Measurements from ENCODE around the gene LETM1.

DNA sequence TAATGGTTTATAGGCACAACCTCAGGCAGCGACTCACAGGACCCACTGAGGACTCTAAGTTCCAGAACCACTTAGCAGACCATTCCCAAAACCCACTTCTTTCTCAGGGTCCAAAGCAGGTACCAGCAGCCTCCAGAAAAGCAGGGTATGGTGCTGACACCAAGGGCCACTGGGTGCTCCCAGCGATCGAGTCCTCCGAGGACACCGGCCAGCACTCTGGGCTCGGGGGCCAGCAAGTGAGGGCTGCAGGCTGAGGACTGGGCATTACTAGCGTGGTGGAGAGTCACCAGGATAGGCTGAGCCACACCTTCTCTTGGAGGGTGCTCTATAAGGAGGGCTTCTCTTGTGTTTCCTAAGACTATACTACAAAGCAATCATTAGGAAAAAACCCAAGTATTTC lies 19.3 kb downstream of the LETM1 start:
- no peak for TF ChIP-seq CTCF (IDR thresholded peaks at IDR 0.05)
- no peak for TF ChIP-seq POLR2A (IDR thresholded peaks at IDR 0.05)
